Colonic mucosa (tissue), 4 donors: ENCODE measurements around the gene OGFOD2. TPM values are rescaled to one million over a fixed set of nuclear protein-coding genes. Genes with fewer than 3 reads are reported as not detected.

ENCODE experiments used
- DNase-seq: peaks from one replicate; pipeline ENCODE4 v3.0.0-alpha.2; 2020
- H3K27ac ChIP-seq: fragments of 200-600 bp; one replicate; pipeline ENCODE4 v1.8.0; 2021
- H3K27me3 ChIP-seq: fragments of 200-600 bp; one replicate; pipeline ENCODE4 v1.8.0; 2021
- H3K36me3 ChIP-seq: fragments of 200-600 bp; one replicate; pipeline ENCODE4 v1.8.0; 2021
- H3K4me1 ChIP-seq: fragments of 200-600 bp; one replicate; pipeline ENCODE4 v1.8.0; 2021; ENCODE audit warnings: mild to moderate bottlenecking
- H3K4me3 ChIP-seq: fragments of 200-600 bp; one replicate; pipeline ENCODE4 v1.8.0; 2021
- H3K9ac ChIP-seq, 2 donors: one replicate each; pipeline ENCODE4 v1.7.0; 2013; ENCODE audit warnings: control low read depth in 2 of 2, low read depth in 2 of 2, low read length in 2 of 2
- H3K9me3 ChIP-seq: fragments of 200-600 bp; one replicate; pipeline ENCODE4 v1.8.0; 2021
- CTCF ChIP-seq: fragments of 200-600 bp; IDR thresholded peaks from one replicate; pipeline ENCODE4 v1.8.0; 2022; ENCODE audit warnings: antibody characterized with exemption, mild to moderate bottlenecking
- intact Hi-C: fragments of 100-400 bp; cut with DNase I; formaldehyde crosslinking; loops from one replicate; pipeline ENCODE4 v1.14.1; 2022
- total RNA-seq, 2 donors: library from RNA; stranded (reverse); fragmentation: NEBNext Ultra II Directional in 1 of 2; extraction: Animal tissue kit (Norgen Biotek cat#: 25700) in 1 of 2; gene quantifications; one replicate each; pipeline ENCODE4 v1.2.1, GENCODE V29; 2021
- donor health status: healthy.
- donor health status: DM: no; HTN: no; CAD: no.
- donor health status: DM: no; HTN: no; CAD: no.

Gene OGFOD2
- total RNA-seq, 2 donors from 2014 or later = 15.9 to 28.1 TPM

- DNase-seq = no peak
- no peak for TF ChIP-seq CTCF
- H3K9me3 ChIP-seq = no peaks in the 10 kb centered on the region
- H3K27me3 ChIP-seq = no peaks in the 10 kb centered on the region
- peaks cover 10% of the 10 kb centered on the region for H3K4me1 ChIP-seq
- no peak overlapping the region for H3K27ac ChIP-seq
- H3K9ac ChIP-seq = no peak overlapping the region
- intact Hi-C loops = no loop called here
- H3K4me3 ChIP-seq = no peak overlapping the region
- no peaks in the 10 kb centered on the region for H3K36me3 ChIP-seq
These were observed 11.3 kb downstream of the OGFOD2 start for GRCh38 chr12:122986258-122986871.

GRCh38 chr12:122987086-122987951 is 12.3 kb downstream of the OGFOD2 start:
- H3K9ac ChIP-seq = no peak overlapping the region
- H3K27me3 ChIP-seq = no peaks in the 10 kb centered on the region
- H3K4me1 ChIP-seq = peaks cover under 1% of the 10 kb centered on the region
- no peaks in the 10 kb centered on the region for H3K9me3 ChIP-seq
- H3K36me3 ChIP-seq = no peaks in the 10 kb centered on the region
- no peak for DNase-seq
- H3K4me3 ChIP-seq = no peak overlapping the region
- TF ChIP-seq CTCF = no peak
- intact Hi-C loops = no loop called here
- H3K27ac ChIP-seq = no peak overlapping the region

GRCh38 chr12:122988036-122988435 is 13.0 kb downstream of the OGFOD2 start:
- H3K27me3 ChIP-seq = no peaks in the 10 kb centered on the region
- no peak for TF ChIP-seq CTCF
- H3K4me1 ChIP-seq = no peaks in the 10 kb centered on the region
- no peaks in the 10 kb centered on the region for H3K9me3 ChIP-seq
- H3K27ac ChIP-seq = no peak overlapping the region
- intact Hi-C loops = no loop called here
- no peak overlapping the region for H3K4me3 ChIP-seq
- no peaks in the 10 kb centered on the region for H3K36me3 ChIP-seq
- no peak overlapping the region for H3K9ac ChIP-seq
- DNase-seq = no peak

- no peak overlapping the region for H3K4me3 ChIP-seq
- DNase-seq = no peak
- no peaks in the 10 kb centered on the region for H3K36me3 ChIP-seq
- intact Hi-C loops = no loop called here
- no peaks in the 10 kb centered on the region for H3K9me3 ChIP-seq
- no peaks in the 10 kb centered on the region for H3K27me3 ChIP-seq
- no peak overlapping the region for H3K27ac ChIP-seq
- H3K9ac ChIP-seq = no peak overlapping the region
- no peaks in the 10 kb centered on the region for H3K4me1 ChIP-seq
- TF ChIP-seq CTCF = no peak
These were observed 13.7 kb downstream of the OGFOD2 start for GRCh38 chr12:122988612-122989212.

- Histone ChIP-seq H3K36me3 (no peaks in the 10 kb centered on the region), H3K4me3 (no peak overlapping the region), H3K9me3 (no peaks in the 10 kb centered on the region), H3K9ac (no peak overlapping the region), H3K4me1 (no peaks in the 10 kb centered on the region), H3K27ac (no peak overlapping the region), H3K27me3 (no peaks in the 10 kb centered on the region)
- DNase-seq = no peak
- intact Hi-C loops = no loop called here
- TF ChIP-seq CTCF = no peak
These were observed 14.3 kb downstream of the OGFOD2 start for GRCh38 chr12:122989225-122989839.
